HCT116 (cell line): Measurements from ENCODE around the gene PCMT1. TPM values are rescaled to one million over a fixed set of nuclear protein-coding genes. Genes with fewer than 3 reads are reported as not detected.

Experiments
- ATAC-seq: fragments of 200-7000 bp; cut with Tn5 transposase; 2 replicates; pipeline ENCODE4 v1.9.1; 2020; ENCODE audit warnings: mild to moderate bottlenecking, moderate library complexity
- BruUV-seq: library from RNA; stranded (reverse); fragments of 400-500 nt; replicated peaks from 2 replicates; lab custom pipeline; 2021; lab: Mats Ljungman, UMichigan
- CTCF ChIA-PET: fragments of 300-600 bp; sonication (Branson Sonifier 250); formaldehyde crosslinking; loops from one replicate; lab custom pipeline; 2021; ENCODE audit warnings: antibody characterized with exemption; lab: Charles Lee
- POLR2A ChIA-PET: fragments of 300-600, 350-600 bp; sonication (Branson Sonifier 250); formaldehyde crosslinking; loops from one replicate; lab custom pipeline; 2021; ENCODE audit warnings: antibody characterized with exemption; lab: Charles Lee
- RAD21 ChIA-PET, 2 experiments: fragments of 300-600 bp; sonication (Branson Sonifier 250); formaldehyde crosslinking; loops; one replicate each; lab custom pipeline; 2023; ENCODE audit warnings: low total read pairs in 2 of 2; ENCODE audit not compliant: uncharacterized antibody in 2 of 2, unreplicated experiment in 2 of 2, low non-redundant PET in 1 of 2; lab: Charles Lee
- DNase-seq: peaks from one replicate; pipeline ENCODE4 v3.0.0-alpha.2; 2010; ENCODE audit warnings: low read depth, low spot score
- H2AFZ ChIP-seq: fragments of 200-600 bp; shearing (Covaris generic), sonication (generic); 2 replicates; pipeline ENCODE4 v1.6.1; 2017; ENCODE audit warnings: low read depth, mixed run types, mixed read lengths, antibody characterized with exemption, low read length; ENCODE audit not compliant: poor library complexity, severe bottlenecking
- H3K27ac ChIP-seq: 2 replicates; pipeline ENCODE4 v1.5.1; 2012; ENCODE audit warnings: low read depth, low read length
- H3K27me3 ChIP-seq: fragments of 200-600 bp; sonication (generic); 2 replicates; pipeline ENCODE4 v1.6.1; 2016; ENCODE audit warnings: mixed run types, low read length, mixed read lengths; ENCODE audit not compliant: insufficient read depth
- H3K36me3 ChIP-seq, 2 experiments: fragments of 200-500 bp in 1 of 2; fragments of 200-600 bp in 1 of 2; sonication (Bioruptor generic) in 1 of 2; sonication (generic) in 1 of 2; 2 replicates each; pipeline versions ENCODE4 v1.5.1 to v1.6.1; 2014 to 2016; ENCODE audit warnings: low read length in 2 of 2, inconsistent platforms in 1 of 2, mixed read lengths in 1 of 2, mixed run types in 1 of 2; ENCODE audit not compliant: insufficient read depth in 2 of 2, control insufficient read depth in 1 of 2
- H3K4me1 ChIP-seq, 2 experiments: fragments of 200-600 bp in 1 of 2; sonication (generic) in 1 of 2; 2 replicates each; pipeline versions ENCODE4 v1.5.1 to v1.6.1; 2012 to 2017; ENCODE audit warnings: low read length in 2 of 2, inconsistent platforms in 1 of 2, mild to moderate bottlenecking in 1 of 2, mixed read lengths in 1 of 2, mixed run types in 1 of 2, moderate library complexity in 1 of 2; ENCODE audit not compliant: insufficient read depth in 2 of 2, control insufficient read depth in 1 of 2
- H3K4me2 ChIP-seq: fragments of 200-600 bp; sonication (generic); 2 replicates; pipeline ENCODE4 v1.6.1; 2017; ENCODE audit warnings: mixed run types, low read length, mixed read lengths
- H3K4me3 ChIP-seq, 2 experiments: fragments of 200-600 bp in 1 of 2; sonication (generic) in 1 of 2; replicated peaks in 1 of 2; 2 replicates each; pipeline ENCODE4 v1.5.1; 2011 to 2016; ENCODE audit warnings: low read length in 2 of 2, control low read depth in 1 of 2, low read depth in 1 of 2, mild to moderate bottlenecking in 1 of 2, mixed read lengths in 1 of 2, mixed run types in 1 of 2
- H3K79me2 ChIP-seq: fragments of 200-600 bp; sonication (generic); 2 replicates; pipeline ENCODE4 v1.6.1; 2017; ENCODE audit warnings: mild to moderate bottlenecking, mixed run types, low read length, moderate library complexity, mixed read lengths; ENCODE audit not compliant: insufficient read depth
- H3K9ac ChIP-seq: fragments of 200-600 bp; sonication (generic); 2 replicates; pipeline ENCODE4 v1.6.1; 2016; ENCODE audit warnings: low read length, mixed read lengths
- H3K9me2 ChIP-seq: fragments of 200-600 bp; sonication (generic), shearing (Covaris generic); 2 replicates; pipeline ENCODE4 v1.6.1; 2017; ENCODE audit warnings: mixed run types, mild to moderate bottlenecking, moderate library complexity; ENCODE audit not compliant: insufficient read depth
- H3K9me3 ChIP-seq, 2 experiments: fragments of 200-500 bp in 1 of 2; fragments of 200-600 bp in 1 of 2; sonication (Bioruptor generic) in 1 of 2; sonication (generic) in 1 of 2; 2 replicates each; pipeline ENCODE4 v1.6.1; 2014 to 2017; ENCODE audit warnings: low read length in 2 of 2, mixed read lengths in 2 of 2, inconsistent platforms in 1 of 2, low read depth in 1 of 2, mild to moderate bottlenecking in 1 of 2, mixed run types in 1 of 2, moderate library complexity in 1 of 2; ENCODE audit not compliant: control insufficient read depth in 1 of 2, insufficient read depth in 1 of 2
- H4K20me1 ChIP-seq: fragments of 200-600 bp; sonication (generic), shearing (Covaris generic); 2 replicates; pipeline ENCODE4 v1.6.1; 2017; ENCODE audit warnings: mixed run types, mild to moderate bottlenecking, moderate library complexity; ENCODE audit not compliant: insufficient read depth
- EGR1 ChIP-seq: IDR thresholded peaks from 2 replicates; pipeline ENCODE4 v1.6.1; 2012; ENCODE audit warnings: low read depth
- ELF1 ChIP-seq: IDR thresholded peaks from 2 replicates; pipeline ENCODE4 v1.6.1; 2012; ENCODE audit warnings: low read depth, borderline replicate concordance
- EZH2phosphoT487 ChIP-seq: fragments of 200-600 bp; IDR thresholded peaks from 2 replicates; pipeline ENCODE4 v1.6.1; 2018; ENCODE audit warnings: antibody characterized with exemption, borderline replicate concordance
- FOSL1 ChIP-seq: IDR thresholded peaks from 2 replicates; pipeline ENCODE4 v1.6.1; 2012; ENCODE audit warnings: low read depth
- JUND ChIP-seq: IDR thresholded peaks from 2 replicates; pipeline ENCODE4 v1.6.1; 2012
- MAX ChIP-seq: IDR thresholded peaks from 2 replicates; pipeline ENCODE4 v1.6.1; 2012
- POLR2AphosphoS5 ChIP-seq: IDR thresholded peaks from 2 replicates; pipeline ENCODE4 v1.6.1; 2011; ENCODE audit warnings: mild to moderate bottlenecking, low read depth, low read length, moderate library complexity
- RAD21 ChIP-seq: IDR thresholded peaks from 2 replicates; pipeline ENCODE4 v1.6.1; 2012; ENCODE audit warnings: low read depth, mild to moderate bottlenecking
- SP1 ChIP-seq: IDR thresholded peaks from 2 replicates; pipeline ENCODE4 v1.6.1; 2012; ENCODE audit warnings: low read depth
- SRF ChIP-seq: IDR thresholded peaks from 2 replicates; pipeline ENCODE4 v1.6.1; 2012; ENCODE audit warnings: low read depth
- ZBTB33 ChIP-seq: IDR thresholded peaks from 2 replicates; pipeline ENCODE4 v1.6.1; 2011; ENCODE audit warnings: mild to moderate bottlenecking, low read length, moderate library complexity; ENCODE audit not compliant: insufficient replicate concordance; ENCODE audit errors: extremely low read depth
- ZFX ChIP-seq: fragments of 450-650 bp; IDR thresholded peaks from 2 replicates; pipeline ENCODE4 v1.6.1; 2017
- intact Hi-C: fragments of 100-400 bp; cut with micrococcal nuclease; formaldehyde crosslinking; loops from 2 replicates; pipeline ENCODE4 v1.10.0; 2022
- total RNA-seq: library from RNA; stranded (reverse); gene quantifications from one replicate; pipeline ENCODE4 v1.2.1, GENCODE V29; 2021; ENCODE audit not compliant: unreplicated experiment

PCMT1 gene
- total RNA-seq, 1 experiment from 2014 or later: 86.9 TPM

- Histone ChIP-seq H3K4me3 (no peak overlapping the region), H3K4me1 (peaks cover 38 to 46% of the 10 kb centered on the region in 2 experiments), H3K4me2 (peak overlapping the region; percentile 74), H3K27ac (no peak overlapping the region; the same call in 1 of the 2 replicates), H4K20me1 (no peaks in the 10 kb centered on the region), H3K9me3 (no peaks in the 10 kb centered on the region), H3K9ac (peak overlapping the region; percentile 38), H3K9me2 (no peaks in the 10 kb centered on the region), H3K27me3 (no peaks in the 10 kb centered on the region), H3K79me2 (peaks cover 12% of the 10 kb centered on the region; the same call in 1 of the 2 replicates), H2AFZ (no peak overlapping the region), H3K36me3 (no peaks in the 10 kb centered on the region)
- RAD21 ChIA-PET: no interaction called here
- CTCF ChIA-PET: interaction anchor here (0.7 kb wide), 1 partner anchor 16 kb away, joined by 3 read pairs; no protein-coding TSS in a partner anchor
- no TSS peak for BruUV-seq
- TF ChIP-seq ZFX (no peak), FOSL1 (no peak), SP1 (no peak), ZBTB33 (no peak), SRF (no peak), RAD21 (no peak), EZH2phosphoT487 (no peak), JUND (no peak), ELF1 (no peak), POLR2AphosphoS5 (no peak), MAX (no peak), EGR1 (no peak)
- no peak for ATAC-seq
- intact Hi-C loops: no loop called here
- POLR2A ChIA-PET: no interaction called here
- DNase-seq: no peak
Observed at GRCh38 chr6:149856256-149856994, 106.9 kb downstream of the PCMT1 start.
